Measurements from ENCODE around the gene CNN2.

Gene CNN2

DNA sequence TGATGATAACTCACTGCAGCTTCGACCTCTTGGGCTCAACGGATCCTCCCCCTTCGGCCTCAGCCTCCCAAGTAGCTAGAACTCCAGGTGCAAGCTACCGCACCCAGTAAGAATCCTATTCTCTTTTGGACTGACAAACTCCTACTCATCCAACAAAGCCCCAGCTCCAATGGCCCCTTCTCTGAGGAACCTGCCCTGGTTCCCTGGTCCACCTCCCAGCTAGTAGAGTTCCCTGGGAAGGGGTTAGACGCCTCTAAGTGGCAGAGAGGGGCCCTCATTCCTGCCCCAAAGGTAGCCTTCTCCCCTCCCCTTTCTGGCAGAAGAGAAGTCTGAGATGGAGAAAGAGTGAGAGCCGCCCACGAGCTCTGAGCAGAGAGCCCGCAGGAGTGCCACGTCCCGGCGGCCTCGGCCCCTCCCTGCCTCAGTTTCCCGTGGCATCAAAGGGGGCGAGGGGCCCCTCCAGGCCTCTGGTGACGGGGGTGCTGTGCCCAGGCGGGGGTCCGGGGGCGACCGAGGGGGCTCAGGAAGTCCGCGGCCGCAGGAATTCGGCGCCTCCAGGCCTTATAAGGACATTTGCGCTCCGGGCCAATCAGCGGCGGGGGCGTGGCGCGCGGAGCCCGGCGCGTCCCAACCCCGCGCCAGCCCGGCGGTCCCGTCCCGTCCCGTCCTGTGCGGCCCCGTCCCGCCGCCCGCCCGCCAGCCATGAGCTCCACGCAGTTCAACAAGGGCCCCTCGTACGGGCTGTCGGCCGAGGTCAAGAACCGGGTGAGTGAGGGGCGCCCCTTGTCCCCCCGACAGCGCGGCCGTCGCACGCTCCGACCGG, at the start of gene CNN2:
Gene CNN2, plus strand, starts transcription at position 649 of the 823 bp plus-strand sequence. Its CDS starts 54 bp downstream, at position 703.
- no peak for FAIRE-seq

DNA sequence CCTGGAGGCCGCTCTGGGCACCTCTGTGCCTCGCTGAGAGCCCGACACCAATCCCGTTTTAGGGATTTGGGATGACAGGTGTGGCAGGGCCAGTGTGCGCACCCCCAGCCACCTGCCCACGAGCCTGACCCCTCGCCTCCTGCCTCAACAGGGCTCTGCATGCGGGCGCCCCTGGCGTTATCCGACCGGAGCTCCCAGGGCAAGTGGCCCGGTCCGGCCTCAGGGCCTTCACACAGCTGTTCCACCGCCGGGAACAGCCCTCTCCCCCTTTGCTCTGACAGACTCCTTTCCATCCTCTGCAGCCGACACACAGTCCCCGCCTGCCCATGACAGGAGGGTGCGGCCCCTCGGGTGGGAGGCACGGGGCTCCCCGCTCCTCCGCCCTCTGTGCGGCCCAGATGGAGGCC, 49.3 kb upstream of the CNN2 start:
- FAIRE-seq: no peak

- no peak for FAIRE-seq
These were observed 47.1 kb upstream of the CNN2 start for GRCh38 chr19:979318-979741.

GRCh38 chr19:980133-980998, 46.0 kb upstream of the CNN2 start:
- no peak for FAIRE-seq

GRCh38 chr19:982567-983170, 43.7 kb upstream of the CNN2 start:
- FAIRE-seq: no peak

- FAIRE-seq: no peak
These were observed 42.0 kb upstream of the CNN2 start, which contains the start of gene WDR18 for GRCh38 chr19:984165-984967. TSS of gene WDR18 (plus strand) at chr19:984345. CDS start at chr19:984354, 9 bp downstream.

DNA sequence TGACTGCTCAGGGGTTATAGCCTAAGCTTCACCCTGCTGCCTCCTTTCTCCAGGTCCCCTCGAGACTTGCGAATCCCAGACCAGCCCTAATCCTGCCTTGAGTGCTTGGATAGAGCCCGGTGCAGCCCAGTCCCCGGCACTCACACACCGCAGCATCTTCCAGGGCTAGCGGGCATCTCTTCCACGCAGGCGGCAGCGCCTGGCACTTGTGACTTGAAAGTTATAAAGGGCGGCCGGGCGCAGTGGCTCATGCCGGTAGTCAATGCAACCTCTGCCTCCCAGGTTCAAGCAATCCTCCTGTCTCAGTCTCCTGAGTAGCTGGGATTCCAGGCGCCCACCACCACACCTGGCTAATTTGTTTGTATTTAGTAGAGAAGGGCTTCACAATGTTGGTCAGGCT, 40.3 kb upstream of the CNN2 start:
- no peak for FAIRE-seq

GRCh38 chr19:988081-988480, 38.3 kb upstream of the CNN2 start:
- no peak for FAIRE-seq

DNA sequence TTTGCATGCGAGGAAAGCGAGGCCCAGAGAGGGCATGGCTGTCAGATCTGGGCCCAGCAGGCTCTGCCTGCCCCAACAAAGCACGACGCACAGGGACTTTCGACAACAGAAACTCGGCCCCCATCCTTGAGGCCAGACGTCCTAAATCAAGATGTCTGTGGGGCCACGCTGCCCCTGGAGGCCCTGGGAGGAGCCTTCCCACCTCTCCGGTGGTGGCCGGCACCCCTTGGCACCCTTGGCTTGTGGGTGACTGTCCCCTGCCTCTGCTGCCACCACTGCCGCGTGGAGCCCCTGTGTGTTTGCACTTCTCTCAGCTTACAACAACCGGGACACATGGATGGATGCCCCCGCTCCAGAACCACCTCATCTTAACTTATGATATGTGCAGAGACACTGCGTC, 37.9 kb upstream of the CNN2 start:
- no peak for FAIRE-seq

- FAIRE-seq: no peak
These were observed 36.9 kb upstream of the CNN2 start for GRCh38 chr19:989381-990081.

DNA sequence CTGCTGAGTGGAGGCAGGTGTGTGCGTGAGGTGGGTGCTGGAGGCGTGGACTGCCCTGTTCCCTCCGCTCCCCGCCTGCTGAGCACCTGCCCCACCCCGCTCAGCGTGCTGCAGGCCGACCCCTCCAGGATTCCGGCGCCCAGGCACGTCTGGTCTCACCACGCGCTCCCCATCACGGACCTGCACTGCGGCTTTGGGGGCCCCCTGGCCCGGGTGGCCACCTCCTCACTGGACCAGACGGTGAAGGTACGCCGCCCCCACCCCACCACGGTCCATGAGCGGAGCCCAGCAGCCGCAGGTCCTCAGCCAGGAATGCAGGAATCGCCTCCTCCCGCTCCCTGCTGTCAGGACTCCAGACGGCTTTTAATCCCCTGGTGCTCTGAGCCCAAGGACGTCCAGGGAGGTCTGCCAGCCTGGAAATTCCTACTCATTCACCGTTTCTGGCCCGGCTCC, 36.3 kb upstream of the CNN2 start:
- no peak for FAIRE-seq

DNA sequence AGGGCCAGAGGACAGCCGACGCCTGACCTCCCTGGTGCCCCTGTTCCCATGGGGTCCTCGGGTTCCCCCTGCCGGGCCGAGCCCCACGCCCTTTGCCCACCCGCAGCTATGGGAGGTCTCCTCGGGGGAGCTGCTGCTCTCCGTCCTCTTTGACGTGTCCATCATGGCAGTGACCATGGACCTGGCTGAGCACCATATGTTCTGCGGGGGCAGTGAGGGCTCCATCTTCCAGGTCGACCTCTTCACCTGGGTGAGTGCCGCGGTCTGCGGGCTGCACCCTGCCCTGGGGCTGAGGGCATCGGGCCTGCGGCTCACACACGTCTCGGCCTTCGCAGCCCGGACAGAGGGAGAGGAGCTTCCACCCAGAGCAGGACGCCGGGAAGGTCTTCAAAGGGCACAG, 35.7 kb upstream of the CNN2 start:
- no peak for FAIRE-seq

- FAIRE-seq: no peak
These were observed 35.1 kb upstream of the CNN2 start for GRCh38 chr19:991174-991931.

GRCh38 chr19:991932-992669, 34.3 kb upstream of the CNN2 start:
- FAIRE-seq: no peak

- FAIRE-seq: no peak
These were observed 33.7 kb upstream of the CNN2 start for GRCh38 chr19:992670-993055.

- FAIRE-seq: no peak
These were observed 33.0 kb upstream of the CNN2 start for GRCh38 chr19:993361-993830.

DNA sequence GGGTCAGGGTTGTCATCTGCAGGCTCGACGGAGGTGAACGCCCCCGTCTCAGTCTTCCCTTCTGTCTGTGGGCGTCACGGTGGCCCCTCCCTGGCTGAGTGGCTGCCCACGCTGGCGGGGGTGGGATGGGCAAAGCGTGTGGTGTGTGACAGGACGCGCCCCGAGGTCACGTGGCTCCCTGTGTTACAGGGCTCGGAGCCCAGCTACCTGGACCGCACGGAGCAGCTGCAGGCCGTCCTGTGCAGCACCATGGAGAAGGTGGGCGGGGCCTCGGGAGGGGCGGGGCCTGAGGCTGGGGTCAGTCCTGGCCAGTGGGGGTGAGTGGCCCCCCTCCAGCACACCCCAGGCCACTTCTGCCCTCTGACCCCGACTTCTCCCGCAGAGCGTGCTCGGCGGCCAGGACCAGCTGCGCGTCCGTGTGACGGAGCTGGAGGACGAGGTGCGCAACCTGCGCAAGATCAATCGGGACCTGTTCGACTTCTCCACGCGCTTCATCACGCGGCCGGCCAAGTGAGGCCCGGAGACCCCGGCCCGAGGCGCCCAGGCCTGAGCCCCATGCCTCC, 32.5 kb upstream of the CNN2 start:
- FAIRE-seq: no peak

DNA sequence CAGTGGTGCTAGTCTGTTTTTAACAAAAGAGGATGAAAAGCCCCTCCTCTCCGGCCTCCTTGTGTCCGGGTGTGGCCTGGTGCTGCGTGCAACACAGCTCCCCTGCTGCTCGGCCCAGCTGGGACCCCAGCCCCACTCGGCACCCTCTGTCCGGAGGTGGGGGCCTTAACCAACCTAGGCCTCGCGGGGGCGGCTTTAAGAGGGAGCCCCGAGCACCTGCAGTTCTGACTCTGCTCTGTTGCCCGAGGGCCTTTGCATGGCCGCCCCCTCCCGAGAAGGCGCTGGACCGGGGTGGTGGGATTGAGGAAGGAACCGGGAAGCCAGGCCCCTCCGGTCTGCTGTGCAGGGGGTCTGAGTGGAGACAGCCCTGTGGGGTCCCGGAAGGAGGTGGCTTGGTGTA, 31.9 kb upstream of the CNN2 start:
- no peak for FAIRE-seq

DNA sequence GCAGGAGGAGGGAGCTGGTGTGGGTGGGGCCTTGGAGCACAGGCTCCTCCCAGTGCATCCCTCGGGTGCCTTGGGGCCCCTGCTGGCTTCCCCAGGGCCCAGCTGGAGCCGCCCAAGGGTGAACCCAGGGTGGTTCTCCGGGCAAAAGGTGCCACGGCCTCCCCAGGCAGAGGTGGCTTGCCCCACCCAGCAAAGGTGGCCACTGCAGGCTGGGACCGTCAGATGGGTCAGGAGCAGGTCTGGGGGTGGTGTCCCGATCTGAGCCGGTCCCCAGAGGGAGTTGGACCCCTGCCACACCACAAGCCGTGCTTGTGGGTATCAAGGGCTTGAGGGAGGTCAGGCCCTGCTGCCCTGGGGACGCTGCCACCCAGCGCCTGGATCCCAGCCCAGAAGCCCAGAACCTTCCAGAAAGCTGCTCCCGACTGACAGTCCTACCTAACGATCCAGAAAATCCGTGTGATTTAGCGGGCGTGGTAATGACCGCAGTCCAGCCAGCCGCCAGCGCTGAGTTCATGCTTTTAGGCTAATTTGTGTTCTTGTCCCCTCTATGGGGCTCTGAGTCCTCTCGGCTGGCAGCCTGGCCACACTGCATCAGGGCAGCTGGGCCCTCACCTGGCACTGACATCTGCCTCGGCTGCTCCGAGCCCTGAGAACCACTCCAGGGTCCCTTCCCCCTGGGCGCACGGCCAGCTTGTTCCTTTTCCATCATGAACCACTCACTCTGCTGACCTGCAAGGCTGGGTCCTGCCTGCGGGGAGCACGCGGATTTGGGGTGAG, 31.2 kb upstream of the CNN2 start:
- no peak for FAIRE-seq

Data from TTC549 (cell line).